ENCODE data around the gene NAA40.
A peak's percentile ranks its signal among the peaks of the same experiment; 100 is the strongest.
"Not testable (repeated sequence)": the region's sequence is repeated elsewhere in the genome, so short reads cannot be mapped to it uniquely, and the experiment has no call there.

NAA40 gene

DNA sequence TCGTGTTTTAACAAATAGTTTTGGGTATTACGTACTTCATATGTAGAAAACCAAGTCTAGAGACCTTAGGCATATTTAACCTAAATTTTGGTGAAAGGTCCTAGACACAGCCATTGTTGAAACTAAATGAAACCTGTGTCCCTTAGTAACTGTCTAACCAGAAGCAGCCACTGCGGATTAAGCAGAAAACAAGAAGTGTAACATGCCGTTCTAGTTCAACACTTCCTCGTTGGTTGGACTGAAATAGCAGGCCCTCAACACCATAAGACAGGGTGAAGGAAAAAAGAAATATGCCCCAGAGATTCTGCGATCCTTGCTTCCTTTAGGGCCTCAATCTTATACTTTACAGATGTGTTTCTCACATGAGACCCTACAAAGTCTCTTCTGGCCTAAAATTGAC is 2.0 kb downstream of the NAA40 start:
- no peak for DNase-seq

DNA sequence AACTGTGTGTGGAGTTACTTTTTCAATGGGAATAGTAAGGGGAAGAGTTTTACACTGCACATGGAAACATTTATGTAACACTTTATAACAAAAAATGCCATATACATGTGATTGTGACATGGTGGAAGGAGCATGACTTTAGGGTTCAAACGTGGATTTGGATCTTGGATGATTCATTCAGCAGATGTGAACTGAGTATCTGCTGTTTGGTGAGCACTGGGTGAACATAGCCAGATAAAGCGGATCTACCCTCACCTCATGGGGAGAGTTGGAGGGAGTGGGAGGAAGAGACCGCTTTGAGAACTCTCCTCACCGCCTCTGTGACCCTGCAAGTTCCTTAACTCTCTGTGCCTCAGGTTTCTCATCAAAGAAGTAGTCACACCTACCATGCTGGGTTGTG is 3.1 kb downstream of the NAA40 start:
- no peak for DNase-seq

DNA sequence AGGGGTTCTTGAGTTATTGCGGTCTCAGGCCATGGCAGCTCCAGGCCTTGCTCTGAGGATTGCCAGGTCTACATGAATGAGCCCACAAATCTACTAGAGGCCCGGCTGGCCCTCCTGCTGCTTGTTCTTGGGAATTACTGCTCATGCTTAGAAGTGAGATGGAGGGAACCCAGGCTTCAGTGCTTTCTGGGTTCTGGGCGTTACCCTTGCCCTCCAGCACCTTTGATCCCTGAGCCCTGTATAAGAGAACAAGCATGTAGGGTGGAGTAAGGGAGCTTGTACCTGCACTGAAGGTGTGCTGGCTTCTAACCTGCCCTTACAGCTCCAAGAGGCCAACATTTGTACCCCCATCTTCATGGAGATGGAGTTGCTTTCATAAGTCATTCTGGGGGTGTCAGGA is 4.0 kb downstream of the NAA40 start:
- DNase-seq, result no peak

DNA sequence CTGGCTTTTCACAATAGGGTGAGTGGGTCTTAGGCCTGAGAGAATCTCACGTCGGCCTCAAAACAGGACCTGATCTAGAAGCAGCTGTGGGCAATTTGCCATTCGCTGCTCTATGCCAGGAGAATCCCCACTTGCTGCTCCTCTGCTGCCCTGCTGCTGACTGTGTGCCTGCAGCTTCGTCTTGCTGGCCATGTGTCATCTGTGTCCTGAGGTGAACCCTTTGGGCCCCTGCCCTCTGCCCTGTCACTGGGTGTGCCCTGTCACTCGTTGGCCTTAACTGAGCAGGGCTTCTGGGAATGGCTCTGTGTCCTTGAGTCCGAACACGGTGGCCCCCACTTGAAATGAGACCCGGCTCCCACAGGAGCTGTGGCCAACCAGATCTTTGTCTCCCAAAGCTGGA is 6.2 kb downstream of the NAA40 start:
- no peak for DNase-seq

DNA sequence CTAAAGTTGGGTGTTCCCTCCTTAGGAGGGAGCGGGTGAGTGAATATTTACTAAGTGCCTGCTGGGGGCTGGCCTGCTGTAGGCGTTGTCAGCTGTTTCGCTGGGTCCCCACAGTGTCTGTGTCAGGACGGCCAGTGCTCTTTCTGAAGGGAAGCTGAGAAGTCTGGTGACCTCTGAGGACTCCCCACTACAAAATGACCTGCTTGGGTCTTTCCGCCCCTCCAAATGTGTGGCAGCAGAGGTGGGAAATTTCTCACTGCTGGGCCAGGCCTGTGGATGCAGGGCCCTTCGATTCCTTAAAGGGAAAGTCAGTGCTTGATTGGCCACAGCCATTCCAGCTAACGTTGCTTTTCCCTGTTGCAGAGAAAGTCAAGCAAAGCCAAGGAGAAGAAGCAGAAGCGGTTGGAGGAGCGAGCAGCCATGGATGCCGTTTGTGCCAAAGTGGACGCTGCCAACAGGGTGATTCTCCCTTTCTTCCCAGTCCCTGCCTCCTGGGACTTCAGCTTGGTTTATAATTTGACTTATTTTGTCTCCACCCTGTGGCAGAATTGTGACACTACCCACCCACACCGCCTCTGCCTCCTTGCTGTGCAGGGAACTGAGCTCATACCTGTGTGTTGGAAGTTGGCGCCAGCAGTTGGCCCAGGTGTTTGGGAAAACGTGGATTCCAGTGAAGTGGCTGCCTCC is 6.8 kb downstream of the NAA40 start:
- DNase-seq, result peak; percentile 59

DNA sequence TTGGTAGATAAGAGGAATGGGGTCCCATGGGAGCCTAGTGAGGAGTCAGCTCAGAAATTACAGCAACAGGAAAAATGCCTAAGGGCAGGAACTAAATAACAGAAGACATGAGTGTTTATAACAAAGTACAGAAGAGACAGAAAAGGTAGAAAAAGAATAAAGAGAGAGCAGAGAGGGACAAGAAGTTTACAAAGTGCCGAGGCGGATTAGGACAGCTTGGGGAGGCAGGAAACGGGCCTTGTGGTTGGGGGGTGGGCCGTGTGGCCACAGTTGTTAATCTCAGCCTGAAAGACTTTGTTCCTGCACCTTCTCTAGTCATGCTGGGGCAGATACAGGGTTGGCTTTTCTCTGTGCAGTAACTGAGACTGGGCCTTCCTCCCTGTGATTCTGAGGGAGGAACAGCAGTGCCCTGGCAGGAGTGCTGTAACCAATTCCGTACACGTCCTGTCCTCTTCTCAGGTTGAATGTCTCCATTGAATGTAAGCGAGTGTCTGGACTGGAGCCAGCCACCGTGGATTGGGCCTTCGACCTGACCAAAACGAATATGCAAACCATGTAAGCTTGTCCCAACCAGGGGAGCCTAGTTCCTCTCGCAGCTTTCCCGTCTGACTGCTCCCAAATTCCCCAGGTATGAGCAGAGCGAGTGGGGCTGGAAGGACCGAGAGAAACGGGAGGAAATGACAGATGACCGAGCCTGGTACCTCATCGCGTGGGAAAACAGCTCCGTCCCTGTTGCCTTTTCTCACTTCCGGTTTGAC is 13.2 kb downstream of the NAA40 start:
- no peak for DNase-seq

DNA sequence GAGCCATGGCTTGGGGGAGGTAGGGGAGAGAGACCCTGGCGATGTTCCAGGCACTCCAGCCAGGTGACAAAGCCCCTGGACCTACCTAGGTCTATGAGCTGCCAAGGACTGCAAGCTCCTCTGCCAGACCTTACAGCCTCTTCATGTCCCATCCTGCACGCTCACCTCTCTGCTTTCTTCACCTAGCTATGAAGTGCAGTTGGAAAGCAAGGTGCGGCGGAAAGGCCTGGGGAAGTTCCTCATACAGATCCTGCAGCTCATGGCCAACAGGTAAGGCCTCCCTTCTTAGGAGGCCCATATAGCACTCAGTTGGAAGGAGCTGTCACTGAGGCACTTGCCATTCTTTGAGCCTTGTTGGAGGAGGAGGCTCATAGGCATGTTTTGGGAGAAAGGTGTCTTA is 13.8 kb downstream of the NAA40 start:
- DNase-seq, result no peak

DNA sequence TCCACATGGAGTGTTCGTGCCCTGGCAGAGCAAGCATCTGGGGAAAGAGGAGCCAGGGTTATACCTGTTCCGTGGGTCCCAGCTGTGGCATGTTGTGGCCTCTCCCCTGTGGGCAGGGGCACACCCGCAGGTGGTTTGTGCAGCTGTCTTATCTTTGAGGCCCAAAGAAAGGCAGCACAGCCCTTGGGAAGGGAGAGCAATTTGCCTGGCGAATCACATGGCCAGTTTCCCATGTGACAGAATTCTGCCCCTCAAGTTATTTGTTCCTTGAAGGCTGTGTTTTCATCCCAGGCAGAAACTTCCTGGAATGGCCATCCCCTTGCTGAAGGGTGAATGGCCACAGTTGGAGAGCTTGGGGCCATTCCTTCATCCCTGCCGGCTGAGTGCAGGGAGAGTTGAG is 19.2 kb downstream of the NAA40 start:
- DNase-seq, result no peak

DNA sequence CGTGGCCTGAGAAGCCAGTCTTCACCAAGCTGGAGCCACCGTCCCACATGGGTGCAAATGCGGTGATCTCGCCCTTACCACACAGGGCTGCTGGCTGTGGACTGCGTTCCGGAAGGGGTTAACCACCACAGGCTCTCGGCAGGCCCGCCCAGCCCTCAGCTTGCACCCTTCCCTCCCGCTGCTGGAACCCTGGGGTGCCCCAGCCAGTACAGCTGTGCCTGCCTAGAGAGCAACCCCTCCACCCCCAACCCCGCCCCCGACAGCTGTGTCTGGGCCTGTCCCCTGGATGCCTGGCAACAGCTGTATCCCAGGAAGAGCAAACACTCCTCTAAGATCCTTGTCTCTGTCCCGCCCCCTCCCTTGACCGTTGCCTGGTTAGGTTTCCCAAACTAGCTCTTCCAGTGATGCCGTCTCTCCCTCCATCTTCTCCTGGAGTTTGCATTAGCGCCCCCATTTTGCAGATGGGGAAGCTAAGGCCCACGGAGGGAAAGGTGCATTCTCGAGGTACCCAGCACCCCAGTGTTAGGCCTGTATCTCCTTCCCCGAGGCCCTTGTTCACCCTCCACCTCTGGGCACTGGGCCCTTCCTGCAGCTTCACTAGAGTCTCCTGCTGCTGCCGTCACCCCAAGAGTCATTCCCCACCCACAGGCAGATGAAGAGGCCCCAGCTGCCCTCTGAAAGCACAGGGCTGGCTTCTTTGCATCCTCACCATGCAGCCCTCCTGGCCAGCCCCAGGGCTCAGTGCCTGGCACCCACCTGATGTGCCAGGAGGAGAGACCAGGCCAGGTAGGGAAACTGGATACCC is 23.0 kb downstream of the NAA40 start:
- peak; percentile 94 for DNase-seq

DNA sequence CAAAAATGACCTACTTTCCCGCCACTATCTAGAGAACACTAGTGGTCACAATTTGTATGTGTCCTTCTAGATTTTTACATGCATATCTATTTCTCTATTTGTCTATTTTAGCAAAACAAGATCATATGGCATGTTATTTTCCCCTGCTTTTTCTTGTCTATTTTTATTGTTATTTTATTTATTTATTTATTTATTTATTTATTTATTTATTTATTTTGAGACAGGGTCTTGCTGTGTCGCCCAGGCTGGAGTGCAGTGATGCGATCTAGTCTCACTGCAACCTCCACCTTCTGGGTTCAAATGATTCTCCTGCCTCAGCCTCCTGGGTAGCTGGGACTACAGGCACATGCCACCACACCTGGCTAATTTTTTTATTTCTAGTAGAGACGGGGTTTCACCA is 25.1 kb downstream of the NAA40 start:
- DNase-seq, result not testable (repeated sequence)

DNA sequence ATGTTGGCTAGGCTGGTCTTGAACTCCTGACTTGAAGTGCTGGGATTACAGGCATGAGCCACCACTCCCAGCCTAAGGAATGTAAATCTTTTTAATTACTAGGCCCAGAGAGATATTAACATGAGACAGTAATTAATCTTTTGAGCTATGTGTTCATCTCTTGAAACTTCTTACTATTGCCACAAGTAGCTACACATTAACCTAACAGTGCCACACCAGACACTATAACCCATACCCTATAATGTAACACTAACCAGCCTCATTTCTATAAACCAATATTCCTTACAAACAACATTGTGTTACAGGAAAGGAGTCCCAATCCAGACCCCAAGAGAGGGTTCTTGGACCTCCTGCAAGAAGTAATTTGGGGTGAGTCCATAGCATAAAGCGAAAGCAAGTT is 27.6 kb downstream of the NAA40 start:
- DNase-seq, result no peak

DNA sequence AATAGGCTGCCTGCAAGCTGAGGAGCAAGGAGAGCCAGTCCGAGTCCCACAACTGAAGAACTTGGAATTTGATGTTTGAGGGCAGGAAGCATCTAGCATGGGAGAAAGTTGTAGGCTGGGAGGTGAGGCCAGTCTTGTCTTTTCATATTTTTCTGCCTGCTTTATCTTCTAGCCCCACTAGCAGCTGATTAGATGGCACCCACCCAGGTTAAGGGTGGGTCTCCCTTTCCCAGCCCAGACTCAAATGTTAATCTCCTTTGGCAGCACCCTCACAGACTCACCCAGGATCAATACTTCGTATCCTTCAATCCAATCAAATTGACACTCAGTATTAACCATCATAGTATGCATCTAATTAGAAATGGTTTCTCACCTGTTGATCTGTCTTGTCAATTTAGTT is 30.7 kb downstream of the NAA40 start:
- DNase-seq, result no peak

DNA sequence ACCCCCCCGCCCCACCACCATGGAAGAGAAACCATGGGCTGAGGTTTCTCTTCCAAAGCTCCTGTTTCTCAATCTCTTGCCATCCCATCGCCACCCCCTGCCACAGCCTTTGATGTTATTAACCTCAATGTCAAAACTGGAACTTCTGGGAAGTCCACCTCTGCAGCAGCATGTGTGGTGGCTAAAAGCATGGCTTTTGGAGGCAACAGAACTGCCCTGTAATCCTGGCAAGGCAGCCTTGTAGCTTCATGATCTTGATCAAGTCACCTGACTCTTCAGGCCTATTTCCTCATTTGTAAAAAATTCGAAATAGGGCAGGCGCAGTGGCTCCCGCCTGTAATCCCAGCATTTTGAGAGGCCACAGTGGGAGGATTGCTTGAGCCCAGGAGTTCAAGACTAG is 32.1 kb downstream of the NAA40 start:
- DNase-seq, result no peak

DNA sequence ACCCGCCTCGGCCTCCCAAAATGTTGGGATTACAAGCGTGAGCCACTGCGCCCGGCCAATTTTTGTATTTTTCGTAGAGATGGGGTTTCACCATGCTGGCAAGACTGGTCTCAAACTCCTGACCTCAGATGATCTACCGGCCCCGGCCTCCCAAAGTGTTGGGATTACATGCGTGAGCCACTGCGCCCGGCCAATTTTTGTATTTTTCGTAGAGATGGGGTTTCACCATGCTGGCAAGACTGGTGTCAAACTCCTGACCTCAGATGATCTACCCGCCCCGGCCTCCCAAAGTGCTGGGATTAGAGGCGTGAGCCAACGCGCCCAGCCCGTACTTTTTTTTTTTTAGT is 35.1 kb downstream of the NAA40 start:
- not testable (repeated sequence) for DNase-seq

DNA sequence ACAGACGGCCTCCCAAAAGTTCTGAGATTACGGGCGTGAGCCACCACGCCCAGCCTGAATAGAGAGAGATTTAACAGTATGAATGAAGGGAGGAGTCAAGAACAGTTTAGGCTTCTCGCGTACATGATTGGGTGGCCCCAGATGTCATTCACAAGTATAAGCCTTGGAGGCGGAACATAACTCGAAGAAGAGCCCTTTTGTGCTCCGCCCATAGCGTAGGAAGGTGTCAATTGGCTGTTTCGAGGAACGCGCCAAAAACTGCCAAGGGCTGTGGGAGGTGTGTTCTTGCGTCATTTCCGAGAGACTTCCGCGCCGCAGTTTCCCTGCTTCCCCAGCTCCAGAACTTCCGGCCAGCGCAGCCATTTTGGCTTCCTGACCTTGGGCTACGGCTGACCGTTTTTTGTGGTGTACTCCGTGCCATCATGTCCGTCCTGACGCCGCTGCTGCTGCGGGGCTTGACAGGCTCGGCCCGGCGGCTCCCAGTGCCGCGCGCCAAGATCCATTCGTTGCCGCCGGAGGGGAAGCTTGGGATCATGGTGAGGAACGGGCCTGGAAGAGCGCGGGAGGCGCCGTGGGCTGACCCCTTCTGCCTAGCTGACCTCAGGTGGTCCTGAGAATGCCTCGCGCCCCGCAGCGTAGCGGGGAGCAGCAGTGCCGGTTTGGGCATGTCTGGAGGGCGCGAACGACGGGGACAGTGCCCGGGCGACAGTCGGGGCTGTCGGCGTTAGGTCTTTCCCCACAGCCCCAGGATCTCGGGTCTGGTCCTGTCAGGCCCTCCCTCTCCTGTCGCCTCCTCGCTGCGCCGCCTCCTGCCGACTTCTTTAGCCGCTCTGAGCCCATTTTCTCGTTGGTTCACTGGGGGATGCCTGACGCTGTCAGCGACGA is 35.7 kb downstream of the NAA40 start, which contains the start of gene COX8A:
COX8A (plus strand) TSS at position 362 of the 885 bp plus-strand sequence; CDS start at position 423, 61 bp downstream.
- DNase-seq, result peak; percentile 100

DNA sequence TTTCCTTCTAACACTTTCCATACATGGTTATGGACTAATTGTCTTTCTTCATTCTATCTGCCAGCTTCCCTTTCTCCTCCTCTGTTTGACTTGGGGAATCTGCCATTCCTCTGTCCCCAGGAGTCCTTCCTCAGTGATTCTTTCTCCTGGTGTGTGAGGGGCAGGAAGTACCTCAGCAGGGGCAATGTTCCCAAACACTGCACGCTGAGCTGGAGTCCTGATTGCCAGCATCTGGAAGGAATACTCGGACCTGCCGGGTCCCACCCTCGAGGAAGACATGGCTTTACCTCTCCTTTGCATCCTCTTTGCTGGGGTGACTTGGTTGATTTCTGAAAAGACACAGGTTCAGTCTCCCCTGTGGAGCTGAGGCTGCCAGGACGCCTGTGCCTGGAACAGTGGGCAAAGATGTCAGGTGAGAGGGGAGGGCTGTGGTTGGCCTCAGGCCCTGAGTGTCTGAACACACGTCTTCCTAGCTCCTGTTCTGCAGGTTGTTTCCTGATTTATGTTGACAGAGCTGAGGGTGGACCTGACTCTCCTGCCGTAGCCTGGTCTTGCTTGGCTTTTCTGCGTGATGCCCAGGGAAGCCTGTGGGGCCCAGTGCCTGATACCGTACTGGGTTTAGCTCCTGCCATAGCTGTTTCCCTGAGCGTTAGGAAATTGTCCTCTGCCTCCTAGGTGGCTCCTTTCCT is 39.9 kb downstream of the NAA40 start:
- DNase-seq, result no peak

DNA sequence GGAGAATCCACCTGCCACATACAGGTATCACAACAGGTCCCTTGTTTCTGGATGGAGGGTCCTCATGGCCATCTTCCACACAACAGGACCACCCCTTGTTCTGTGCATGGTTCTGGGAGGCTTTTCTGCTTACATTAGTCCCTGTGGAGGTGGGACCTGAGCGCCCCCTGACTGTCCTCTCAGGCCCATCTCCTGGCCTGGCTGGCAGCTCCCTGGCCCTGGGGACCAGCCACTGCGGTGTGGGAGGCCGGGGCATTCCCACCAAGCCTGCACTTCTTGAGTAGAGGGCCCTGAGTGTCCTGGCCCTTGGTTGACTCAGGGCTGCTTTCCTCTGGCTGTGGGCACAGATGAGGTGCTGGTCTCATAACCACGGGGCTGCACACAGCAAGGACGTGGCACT is 40.6 kb downstream of the NAA40 start:
- DNase-seq, result no peak

DNA sequence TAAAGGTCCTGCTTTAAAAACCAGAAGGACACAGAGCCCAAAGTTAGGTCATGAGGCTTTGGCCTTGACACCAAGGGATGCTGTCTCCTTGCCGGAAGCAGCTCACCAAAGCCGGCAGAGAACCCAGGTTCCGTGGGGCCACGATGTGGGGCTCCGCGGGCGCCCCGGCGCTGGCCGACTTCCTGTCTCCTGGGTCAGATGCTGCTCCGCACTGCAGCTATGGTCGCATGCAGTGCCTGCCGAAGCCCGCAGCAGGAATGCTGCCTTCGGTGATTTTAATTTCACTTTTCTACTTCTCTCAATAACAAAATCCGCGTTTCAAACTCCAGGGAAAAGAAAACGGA is 47.0 kb downstream of the NAA40 start:
- DNase-seq, result no peak

DNA sequence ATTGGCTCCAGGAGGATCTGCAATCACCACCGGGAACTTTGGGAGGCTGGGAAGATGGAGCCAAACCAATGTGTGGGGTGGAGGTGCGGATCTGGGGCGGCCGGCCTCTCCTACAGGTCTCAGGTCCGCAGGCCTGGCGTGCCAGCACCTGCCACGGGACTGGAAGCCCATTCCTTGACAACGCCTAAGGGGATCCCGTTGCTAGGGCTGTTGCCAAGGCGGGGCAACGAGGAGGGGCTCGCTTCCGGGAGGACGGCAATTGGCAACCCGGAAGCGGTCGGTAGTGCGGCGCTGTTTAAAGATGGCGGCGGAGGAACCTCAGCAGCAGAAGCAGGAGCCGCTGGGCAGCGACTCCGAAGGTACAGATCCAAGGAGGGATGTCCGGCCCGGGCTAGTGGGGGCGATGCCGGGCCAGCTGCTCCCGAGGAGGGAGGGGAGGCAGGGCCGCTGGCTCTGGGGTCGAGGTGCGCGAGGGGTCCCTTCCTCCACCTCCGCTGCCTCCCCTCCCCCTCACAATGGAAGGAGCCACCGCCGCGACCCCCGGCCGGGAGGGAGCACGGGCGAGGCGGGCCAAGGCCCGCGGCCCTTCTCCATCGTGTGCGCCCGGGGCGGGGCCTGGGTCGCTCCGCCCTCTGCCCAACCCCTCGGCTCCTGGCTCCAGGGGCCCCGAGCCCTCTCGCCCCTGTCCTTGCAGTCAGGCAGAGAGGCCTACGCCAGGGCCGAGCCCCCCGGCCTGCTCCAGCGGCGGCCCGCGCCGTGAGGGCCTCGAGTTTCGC is 47.5 kb downstream of the NAA40 start, which contains the start of gene OTUB1:
OTUB1 (plus strand) TSS at position 283 of the 776 bp plus-strand sequence; CDS start at position 302, 19 bp downstream.
- peak; percentile 91 for DNase-seq

DNA sequence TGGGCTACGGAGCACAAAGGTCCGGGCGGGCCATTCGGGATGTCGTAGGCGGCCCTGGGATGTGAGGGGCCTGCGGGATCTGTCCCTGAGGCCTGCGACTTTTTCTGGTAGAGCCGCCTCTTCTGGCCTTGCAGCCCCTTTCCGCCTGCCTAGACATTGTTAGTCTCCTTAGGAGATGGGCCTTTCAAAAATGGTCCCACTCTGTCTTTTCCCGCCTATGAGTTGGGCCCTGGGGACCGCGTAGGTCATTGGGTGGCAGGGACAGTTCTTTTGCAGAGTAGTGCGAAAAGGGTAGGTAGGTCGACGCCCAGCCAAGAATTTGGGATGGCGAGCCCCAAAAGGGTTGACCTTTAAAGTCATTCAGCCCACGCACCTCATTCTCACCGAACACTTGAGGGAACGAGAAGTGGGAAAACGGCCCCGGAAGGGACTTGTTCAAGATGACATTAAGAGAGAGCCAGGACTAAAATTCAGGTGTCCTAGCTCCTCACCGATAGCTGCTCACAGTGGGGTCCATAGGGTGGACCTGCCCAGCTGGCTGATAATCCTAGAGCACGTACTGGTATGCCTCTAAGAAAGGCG is 48.2 kb downstream of the NAA40 start:
- DNase-seq, result no peak

DNA sequence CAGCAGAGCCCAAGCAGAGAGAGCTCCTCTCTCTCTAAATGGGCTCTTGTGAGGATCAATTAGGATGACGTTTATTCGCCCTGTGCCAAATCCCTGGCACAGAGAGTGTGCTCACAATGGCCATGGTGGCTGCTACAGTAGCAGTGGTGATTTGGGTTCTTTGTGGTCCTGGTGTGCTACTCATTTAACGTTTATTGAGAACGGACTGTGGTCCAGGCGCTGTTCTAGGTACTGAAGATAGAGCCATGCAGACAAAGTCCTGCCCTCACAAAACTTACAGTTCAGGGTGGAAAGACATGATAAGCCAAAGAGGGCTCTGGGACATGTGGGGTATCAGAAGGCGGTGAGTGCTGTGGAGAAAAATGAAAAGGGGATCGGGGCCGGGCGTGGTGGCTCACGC is 52.8 kb downstream of the NAA40 start:
- no peak for DNase-seq

All from COR-L47 (cell line).